ENCODE data around the gene POLN.

The POLN gene

DNA sequence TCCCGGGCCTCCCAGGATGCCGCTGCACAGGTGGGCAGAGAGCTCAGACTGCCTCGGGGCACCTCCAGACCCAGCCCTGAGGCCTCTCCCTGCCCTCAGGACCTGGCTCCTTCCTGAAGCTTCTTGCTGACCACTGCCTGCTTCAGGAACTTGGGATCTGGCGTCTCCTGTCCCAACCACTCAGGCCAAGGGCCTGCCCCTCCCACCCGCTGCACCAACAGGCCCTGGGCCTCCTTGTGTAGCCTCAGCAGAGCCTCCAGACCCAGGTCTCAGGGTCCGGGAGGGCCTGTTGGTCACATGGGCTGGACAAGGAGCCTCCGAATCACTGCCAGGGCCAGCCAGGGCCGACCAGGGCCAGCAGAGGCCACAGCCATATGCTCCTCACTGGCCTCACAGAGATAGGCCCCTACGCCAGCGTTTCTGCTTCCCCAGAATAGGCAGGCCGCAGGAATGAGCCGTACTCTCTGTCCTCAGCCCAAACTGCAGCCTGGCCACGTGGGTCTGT, 17.2 kb upstream of the POLN start:
- no peak for DNase-seq
- Histone ChIP-seq H3K4me3 (ENCODE audit: low read depth, low read length) (no peak overlapping the region), H3K36me3 (replicated peaks) (peaks cover 13% of the 10 kb centered on the region), H3K27ac (no peak overlapping the region), H3K27me3 (replicated peaks) (no peaks in the 10 kb centered on the region)
- TF ChIP-seq, protein P1, sequence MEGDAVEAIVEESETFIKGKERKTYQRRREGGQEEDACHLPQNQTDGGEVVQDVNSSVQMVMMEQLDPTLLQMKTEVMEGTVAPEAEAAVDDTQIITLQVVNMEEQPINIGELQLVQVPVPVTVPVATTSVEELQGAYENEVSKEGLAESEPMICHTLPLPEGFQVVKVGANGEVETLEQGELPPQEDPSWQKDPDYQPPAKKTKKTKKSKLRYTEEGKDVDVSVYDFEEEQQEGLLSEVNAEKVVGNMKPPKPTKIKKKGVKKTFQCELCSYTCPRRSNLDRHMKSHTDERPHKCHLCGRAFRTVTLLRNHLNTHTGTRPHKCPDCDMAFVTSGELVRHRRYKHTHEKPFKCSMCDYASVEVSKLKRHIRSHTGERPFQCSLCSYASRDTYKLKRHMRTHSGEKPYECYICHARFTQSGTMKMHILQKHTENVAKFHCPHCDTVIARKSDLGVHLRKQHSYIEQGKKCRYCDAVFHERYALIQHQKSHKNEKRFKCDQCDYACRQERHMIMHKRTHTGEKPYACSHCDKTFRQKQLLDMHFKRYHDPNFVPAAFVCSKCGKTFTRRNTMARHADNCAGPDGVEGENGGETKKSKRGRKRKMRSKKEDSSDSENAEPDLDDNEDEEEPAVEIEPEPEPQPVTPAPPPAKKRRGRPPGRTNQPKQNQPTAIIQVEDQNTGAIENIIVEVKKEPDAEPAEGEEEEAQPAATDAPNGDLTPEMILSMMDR (IDR thresholded peaks at IDR 0.05; ENCODE audit: low read depth, low read length, missing control alignments): no peak
- in situ Hi-C loops (cut with HindIII; ENCODE audit: low pct_ligation_motif_present, low sequenced_read_pairs): no loop called here

DNA sequence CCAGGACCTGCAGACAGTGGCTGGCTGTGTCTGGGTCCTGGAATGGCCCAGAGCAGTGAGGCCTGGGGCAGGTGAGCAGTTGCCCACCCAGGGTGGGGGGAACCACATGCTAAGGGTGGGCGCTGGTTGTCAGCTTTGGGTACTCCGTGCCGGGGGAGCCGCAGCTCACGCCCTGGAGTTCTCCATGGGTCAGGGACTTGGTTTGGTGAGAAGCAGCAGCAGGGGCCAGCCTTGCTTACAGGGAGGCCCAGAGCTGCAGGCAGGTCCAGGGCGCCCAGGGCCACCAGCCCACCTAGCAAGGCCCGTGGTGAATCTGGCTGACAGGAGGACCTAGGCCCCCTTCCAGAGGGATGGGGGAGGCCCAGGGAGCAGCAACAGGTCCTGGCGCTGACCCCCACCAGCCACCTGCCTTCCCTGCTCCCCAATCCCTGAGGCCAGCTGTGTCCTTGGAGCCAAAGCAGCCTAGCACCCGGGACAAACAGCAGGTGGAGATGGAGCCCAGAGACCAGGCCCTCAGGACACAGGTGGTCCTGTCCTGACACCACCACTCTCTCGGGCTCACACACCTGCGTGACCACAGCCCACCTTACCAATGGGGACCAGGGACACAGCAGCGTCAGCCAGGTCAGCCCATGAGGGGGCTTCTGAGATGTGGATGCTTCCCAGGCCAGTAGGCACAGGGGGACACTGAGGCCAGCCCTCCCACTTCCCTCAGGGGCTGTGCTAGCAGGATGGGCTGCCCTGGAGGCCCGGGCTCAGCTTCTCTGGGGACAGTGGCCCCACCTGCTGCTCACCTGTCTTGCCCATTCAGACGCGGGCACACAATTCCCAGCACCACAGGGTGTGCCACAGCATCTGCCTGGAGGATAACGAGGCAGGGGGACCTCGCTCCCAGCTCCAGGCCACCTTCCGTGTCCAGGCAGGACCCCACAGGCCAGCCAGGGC, 16.4 kb upstream of the POLN start:
- Histone ChIP-seq H3K27ac (no peak overlapping the region), H3K36me3 (replicated peaks) (peaks cover 18% of the 10 kb centered on the region), H3K4me3 (ENCODE audit: low read depth, low read length) (no peak overlapping the region), H3K27me3 (replicated peaks) (no peaks in the 10 kb centered on the region)
- TF ChIP-seq, protein P1 (IDR thresholded peaks at IDR 0.05; ENCODE audit: low read depth, low read length, missing control alignments): no peak
- in situ Hi-C loops (cut with HindIII; ENCODE audit: low pct_ligation_motif_present, low sequenced_read_pairs): no loop called here
- no peak for DNase-seq

DNA sequence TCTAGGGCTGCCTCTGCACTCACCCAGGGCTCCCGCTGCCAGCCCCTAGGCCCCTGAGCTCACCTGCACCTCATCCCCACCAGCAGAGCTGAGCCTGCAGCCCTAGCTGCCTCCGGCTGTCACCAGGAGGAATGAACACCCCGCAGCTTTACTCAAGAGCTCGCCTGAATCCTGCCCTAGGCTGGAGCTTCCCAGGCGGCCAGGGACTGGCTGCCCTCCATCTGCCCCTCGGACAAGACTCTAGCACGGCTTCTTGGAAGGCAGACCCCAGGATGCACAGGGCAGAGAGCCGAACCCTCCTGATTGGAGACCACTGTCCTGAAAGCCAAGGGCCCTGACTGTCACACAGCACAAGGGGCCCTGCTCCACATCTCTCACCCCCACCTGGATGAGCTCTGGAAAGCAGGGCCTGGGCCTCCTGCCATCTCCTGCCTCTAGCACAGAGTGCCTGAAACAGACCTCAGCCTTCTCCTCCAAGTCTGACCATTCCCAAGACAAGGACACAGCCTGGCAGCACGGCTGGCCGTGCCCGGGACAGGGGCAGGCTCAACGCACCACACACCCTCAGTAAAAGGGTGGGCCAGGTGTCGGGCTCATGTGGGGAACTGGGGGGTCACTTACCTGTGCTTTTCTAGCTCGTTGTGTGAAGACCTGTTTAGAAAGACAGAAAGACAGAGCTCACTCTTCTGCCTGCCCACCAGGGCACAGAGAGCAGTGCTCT, 15.6 kb upstream of the POLN start:
- no peak overlapping the region for H3K4me3 ChIP-seq (ENCODE audit: low read depth, low read length)

DNA sequence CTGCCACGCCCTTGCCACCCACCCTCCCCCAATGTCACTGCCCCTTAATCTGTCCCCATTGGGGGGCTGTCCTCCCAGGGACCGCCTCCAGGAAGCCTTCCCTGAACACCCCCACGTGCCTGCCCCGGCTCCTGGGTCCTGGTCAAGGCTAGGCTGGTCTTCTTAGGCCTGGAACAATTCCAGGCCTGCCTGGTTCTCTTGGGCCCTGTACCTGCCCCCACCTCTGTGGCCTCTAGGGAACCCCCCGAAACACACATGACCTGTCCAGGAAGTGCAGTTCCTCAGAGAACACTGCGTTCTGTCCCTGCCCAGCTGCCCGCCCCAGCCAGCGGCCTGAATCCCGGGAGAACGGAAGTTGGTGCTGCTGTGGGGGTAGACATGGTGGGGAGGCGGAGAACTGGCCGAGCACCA, 14.9 kb upstream of the POLN start:
- no peak overlapping the region for H3K4me3 ChIP-seq (ENCODE audit: low read depth, low read length)
- TF ChIP-seq, protein P1 (IDR thresholded peaks at IDR 0.05; ENCODE audit: low read depth, low read length, missing control alignments): no peak
- no peak overlapping the region for H3K27ac ChIP-seq
- H3K27me3 ChIP-seq (replicated peaks): no peaks in the 10 kb centered on the region
- DNase-seq: no peak
- in situ Hi-C loops (cut with HindIII; ENCODE audit: low pct_ligation_motif_present, low sequenced_read_pairs): no loop called here
- H3K36me3 ChIP-seq (replicated peaks): peaks cover 23% of the 10 kb centered on the region

More for the DNA sequence above, 15.6 kb upstream of the POLN start:
- Histone ChIP-seq H3K36me3 (replicated peaks) (peaks cover 23% of the 10 kb centered on the region), H3K27me3 (replicated peaks) (no peaks in the 10 kb centered on the region), H3K27ac (no peak overlapping the region)
- in situ Hi-C loops (cut with HindIII; ENCODE audit: low pct_ligation_motif_present, low sequenced_read_pairs): no loop called here
- no peak for DNase-seq
- TF ChIP-seq, protein P1 (IDR thresholded peaks at IDR 0.05; ENCODE audit: low read depth, low read length, missing control alignments): no peak

DNA sequence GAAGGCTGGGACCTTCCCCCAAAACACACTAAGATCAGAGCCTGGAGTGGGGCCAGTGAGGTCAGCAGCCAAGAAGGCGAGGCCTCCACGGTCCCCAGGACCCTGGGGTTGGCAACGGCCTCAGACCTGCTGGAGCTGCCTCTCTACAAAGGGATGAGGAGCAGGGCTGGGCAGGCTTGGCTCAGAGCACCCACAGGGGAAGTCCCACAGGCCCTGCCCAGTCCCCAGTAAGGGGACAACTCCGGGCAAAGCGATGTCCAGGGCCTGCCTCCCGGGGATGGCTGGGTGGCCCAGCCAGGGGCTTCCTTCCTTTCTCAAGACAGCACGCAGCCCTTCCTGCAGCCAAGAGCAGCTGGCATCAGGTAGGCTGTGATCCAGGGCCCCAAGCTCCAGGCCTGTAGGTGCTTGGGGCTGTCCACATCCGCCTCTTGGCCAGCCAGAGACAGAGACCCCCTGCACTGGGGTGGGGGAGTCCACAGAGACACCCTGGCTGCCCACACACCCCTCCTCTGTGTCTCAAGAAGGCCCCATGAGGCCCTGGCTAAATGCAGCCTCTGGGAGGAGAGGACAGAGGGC, 14.3 kb upstream of the POLN start:
- TF ChIP-seq, protein P1 (IDR thresholded peaks at IDR 0.05; ENCODE audit: low read depth, low read length, missing control alignments): no peak
- peaks cover 24% of the 10 kb centered on the region for H3K36me3 ChIP-seq (replicated peaks)
- in situ Hi-C loops (cut with HindIII; ENCODE audit: low pct_ligation_motif_present, low sequenced_read_pairs): no loop called here
- H3K27ac ChIP-seq: no peak overlapping the region
- H3K27me3 ChIP-seq (replicated peaks): no peaks in the 10 kb centered on the region
- no peak for DNase-seq
- no peak overlapping the region for H3K4me3 ChIP-seq (ENCODE audit: low read depth, low read length)

All from brain microvascular endothelial cell (primary cell).